ENCODE measurements around the gene SIRT6. TPM values are rescaled to one million over a fixed set of nuclear protein-coding genes. Genes with fewer than 3 reads are reported as not detected.

SIRT6 gene
- total RNA-seq, 1 experiment from 2014 or later = 28.1 TPM

GRCh38 chr19:4229179-4229931, 47.0 kb upstream of the SIRT6 start, which contains the start of gene EBI3:
TSS of gene EBI3 (plus strand) at chr19:4229523. CDS start at chr19:4229551, 28 bp downstream.
- peak; percentile 38 for ATAC-seq
- DNase-seq (ENCODE audit: low spot score) = no peak
- ChIA-PET POLR2A (no interaction called here), CTCF (interaction anchor here (0.9 to 2.9 kb wide), 4 partner anchors 10 to 90 kb away, joined by 3 to 10 read pairs (median 3); no protein-coding TSS in a partner anchor)
- Mint-ChIP-seq H3K36me3 (no peaks in the 10 kb centered on the region), H3K4me1 (no peaks in the 10 kb centered on the region), H3K4me3 (peak within 1 kb of the TSS; percentile 6; the same call in 1 of the 2 replicates), H3K9me3 (no peaks in the 10 kb centered on the region), H3K27me3 (ENCODE audit: low read depth) (no peaks in the 10 kb centered on the region; the same call in 1 of the 2 replicates), H3K27ac (no peak within 1 kb of the TSS)
- no peak for TF ChIP-seq KAT7 (CRISPR knock-in tag; IDR thresholded peaks at IDR 0.05; ENCODE audit: borderline replicate concordance)
- TF ChIP-seq HMGA2 (CRISPR knock-in tag; IDR thresholded peaks at IDR 0.05) = no peak
- peak; percentile 85 for TF ChIP-seq ZNF423 (CRISPR knock-in tag; IDR thresholded peaks at IDR 0.05)
- TF ChIP-seq CBFB (CRISPR knock-in tag; IDR thresholded peaks at IDR 0.05; ENCODE audit: low read depth) = no peak
- peak; percentile 52; the same call in 1 of the 2 replicates for TF ChIP-seq ZNF263 (CRISPR knock-in tag; IDR thresholded peaks at IDR 0.05; ENCODE audit: low read depth)

- Mint-ChIP-seq H3K36me3 (no peaks in the 10 kb centered on the region), H3K27me3 (ENCODE audit: low read depth) (no peaks in the 10 kb centered on the region; the same call in 1 of the 2 replicates), H3K27ac (no peak overlapping the region), H3K9me3 (no peaks in the 10 kb centered on the region), H3K4me3 (no peak overlapping the region), H3K4me1 (no peaks in the 10 kb centered on the region)
- CTCF ChIA-PET = interaction anchor here (1.5 to 2.9 kb wide), 2 partner anchors 39 to 89 kb away, joined by 3 to 10 read pairs; no protein-coding TSS in a partner anchor
- DNase-seq (ENCODE audit: low spot score) (no peak), ATAC-seq (no peak)
- peak; percentile 29; the same call in 1 of the 2 replicates for TF ChIP-seq NFE2L1 (CRISPR knock-in tag; IDR thresholded peaks at IDR 0.05)
- TF ChIP-seq FOXK1 (CRISPR knock-in tag; IDR thresholded peaks at IDR 0.05) = no peak
- POLR2A ChIA-PET = no interaction called here
These were observed 46.4 kb upstream of the SIRT6 start for GRCh38 chr19:4228765-4229178.

GRCh38 chr19:4227771-4228170, 45.4 kb upstream of the SIRT6 start:
- Mint-ChIP-seq H3K27me3 (ENCODE audit: low read depth) (no peaks in the 10 kb centered on the region; the same call in 1 of the 2 replicates), H3K9me3 (no peaks in the 10 kb centered on the region), H3K27ac (no peak overlapping the region), H3K36me3 (no peaks in the 10 kb centered on the region), H3K4me1 (no peaks in the 10 kb centered on the region), H3K4me3 (no peak overlapping the region)
- DNase-seq (ENCODE audit: low spot score) (no peak), ATAC-seq (no peak)
- POLR2A ChIA-PET = no interaction called here
- CTCF ChIA-PET = no interaction called here
- TF ChIP-seq NR1H2 (CRISPR knock-in tag; IDR thresholded peaks at IDR 0.05) = no peak
- no peak for TF ChIP-seq RORB (CRISPR knock-in tag; IDR thresholded peaks at IDR 0.05)
- TF ChIP-seq CDX4 (CRISPR knock-in tag; IDR thresholded peaks at IDR 0.05; ENCODE audit: borderline replicate concordance) = no peak

GRCh38 chr19:4225885-4226284, 43.5 kb upstream of the SIRT6 start:
- H3K4me3 Mint-ChIP-seq = no peak overlapping the region
- 0 out of 2 replicates have a peak, but pooled peaks cover 2% of the 10 kb centered on the region for H3K36me3 Mint-ChIP-seq
- no peaks in the 10 kb centered on the region for H3K9me3 Mint-ChIP-seq
- H3K27ac Mint-ChIP-seq = no peak overlapping the region
- H3K4me1 Mint-ChIP-seq = no peaks in the 10 kb centered on the region
- no peaks in the 10 kb centered on the region; the same call in 1 of the 2 replicates for H3K27me3 Mint-ChIP-seq (ENCODE audit: low read depth)
- DNase-seq (ENCODE audit: low spot score) (no peak), ATAC-seq (no peak)
- ChIA-PET POLR2A (no interaction called here), CTCF (no interaction called here)
- TF ChIP-seq IRF2 (CRISPR knock-in tag; IDR thresholded peaks at IDR 0.05; ENCODE audit: borderline replicate concordance, low read depth) (no peak), PRDM15 (CRISPR knock-in tag; IDR thresholded peaks at IDR 0.05) (no peak), CDX4 (CRISPR knock-in tag; IDR thresholded peaks at IDR 0.05; ENCODE audit: borderline replicate concordance) (no peak), JUN (CRISPR knock-in tag; IDR thresholded peaks at IDR 0.05) (no peak), GRHL2 (CRISPR knock-in tag; IDR thresholded peaks at IDR 0.05; ENCODE audit: insufficient replicate concordance, severe bottlenecking) (no peak), NR3C1 (CRISPR knock-in tag; conservative IDR thresholded peaks at IDR 0.05; ENCODE audit: low read depth) (no peak)

Data from WTC11 (cell line).